Inflammatory macrophage treated with lipopolysaccharide for 4 hours (primary cell): ENCODE data around the gene NCMAP.

Source experiments
- DNase-seq: peaks from one replicate; pipeline ENCODE4 v3.0.0-alpha.2; 2020

Gene NCMAP

GRCh38 chr1:24575905-24576587 is 20.2 kb downstream of the NCMAP start:
- no peak for DNase-seq

- no peak for DNase-seq
Measured at GRCh38 chr1:24578846-24579245, 23.0 kb downstream of the NCMAP start.

GRCh38 chr1:24580756-24581155 is 24.9 kb downstream of the NCMAP start:
- no peak for DNase-seq

GRCh38 chr1:24584171-24584647 is 28.3 kb downstream of the NCMAP start:
- no peak for DNase-seq

GRCh38 chr1:24586119-24586518 is 30.2 kb downstream of the NCMAP start:
- no peak for DNase-seq

- DNase-seq = peak; percentile 62
Measured at GRCh38 chr1:24586970-24587820, 31.3 kb downstream of the NCMAP start.

- DNase-seq = no peak
Measured at GRCh38 chr1:24588573-24588972, 32.7 kb downstream of the NCMAP start.

- DNase-seq = no peak
Measured at GRCh38 chr1:24589200-24589599, 33.3 kb downstream of the NCMAP start.

GRCh38 chr1:24591781-24592180 is 35.9 kb downstream of the NCMAP start:
- no peak for DNase-seq

- no peak for DNase-seq
Measured at GRCh38 chr1:24594328-24594598, 38.4 kb downstream of the NCMAP start.

- DNase-seq = no peak
Measured at GRCh38 chr1:24596401-24596880, 40.6 kb downstream of the NCMAP start.

GRCh38 chr1:24599265-24599664 is 43.4 kb downstream of the NCMAP start:
- DNase-seq = no peak

- DNase-seq = no peak
Measured at GRCh38 chr1:24600551-24600950, 44.7 kb downstream of the NCMAP start.

- DNase-seq = no peak
Measured at GRCh38 chr1:24605534-24606295, 49.8 kb downstream of the NCMAP start.

- DNase-seq = no peak
Measured at GRCh38 chr1:24606296-24606605, 50.4 kb downstream of the NCMAP start.

- no peak for DNase-seq
Measured at GRCh38 chr1:24606621-24607020, 50.7 kb downstream of the NCMAP start.

GRCh38 chr1:24609949-24610517 is 54.1 kb downstream of the NCMAP start:
- no peak for DNase-seq

GRCh38 chr1:24619376-24619775 is 63.5 kb downstream of the NCMAP start:
- no peak for DNase-seq

GRCh38 chr1:24620678-24621077 is 64.8 kb downstream of the NCMAP start:
- no peak for DNase-seq

- no peak for DNase-seq
Measured at GRCh38 chr1:24621121-24621520, 65.2 kb downstream of the NCMAP start.

GRCh38 chr1:24622218-24622617 is 66.3 kb downstream of the NCMAP start:
- DNase-seq = no peak

- no peak for DNase-seq
Measured at GRCh38 chr1:24632832-24633175, 76.9 kb downstream of the NCMAP start.

GRCh38 chr1:24635195-24635843 is 79.4 kb downstream of the NCMAP start:
- peak; percentile 71 for DNase-seq
